H9 (cell line): ENCODE results near the gene ECI2. TPM values are rescaled to one million over a fixed set of nuclear protein-coding genes. Genes with fewer than 3 reads are reported as not detected.
"Not testable (repeated sequence)": the region's sequence is repeated elsewhere in the genome, so short reads cannot be mapped to it uniquely, and the experiment has no call there.

Experiments
- DNase-seq: peaks from one replicate; pipeline ENCODE4 v3.0.0-alpha.2; 2017
- H2AFZ ChIP-seq: one replicate; pipeline ENCODE4 v1.6.1; 2013; ENCODE audit warnings: mild to moderate bottlenecking, low read length, control low read depth, moderate library complexity
- H2AK5ac ChIP-seq: 2 replicates; pipeline ENCODE4 v1.6.1; 2013; ENCODE audit warnings: low read length, control low read depth, mixed read lengths; ENCODE audit not compliant: insufficient read length
- H2BK120ac ChIP-seq: one replicate; pipeline ENCODE4 v1.6.1; 2013; ENCODE audit warnings: low read depth, mild to moderate bottlenecking, low read length, control low read depth, inconsistent platforms; ENCODE audit not compliant: poor library complexity, severe bottlenecking
- H2BK12ac ChIP-seq: 2 replicates; pipeline ENCODE4 v1.6.1; 2013; ENCODE audit warnings: low read length, control low read depth, mixed read lengths, low read depth; ENCODE audit not compliant: insufficient read length
- H2BK15ac ChIP-seq: 2 replicates; pipeline ENCODE4 v1.6.1; 2013; ENCODE audit warnings: low read depth, low read length, control low read depth
- H2BK20ac ChIP-seq: one replicate; pipeline ENCODE4 v1.6.1; 2013; ENCODE audit warnings: low read depth, mild to moderate bottlenecking, low read length, control low read depth, inconsistent platforms; ENCODE audit not compliant: poor library complexity, severe bottlenecking
- H2BK5ac ChIP-seq: 2 replicates; pipeline ENCODE4 v1.6.1; 2013; ENCODE audit warnings: low read length, control low read depth, mixed read lengths; ENCODE audit not compliant: insufficient read length
- H3K14ac ChIP-seq: 2 replicates; pipeline ENCODE4 v1.6.1; 2013; ENCODE audit warnings: low read length, control low read depth; ENCODE audit not compliant: insufficient read depth
- H3K18ac ChIP-seq: 2 replicates; pipeline ENCODE4 v1.6.1; 2013; ENCODE audit warnings: low read depth, mild to moderate bottlenecking, mixed read lengths, low read length, control low read depth; ENCODE audit not compliant: insufficient read length
- H3K23ac ChIP-seq: 2 replicates; pipeline ENCODE4 v1.6.1; 2013; ENCODE audit warnings: low read length, control low read depth, mixed read lengths, low read depth; ENCODE audit not compliant: insufficient read length
- H3K23me2 ChIP-seq: 2 replicates; pipeline ENCODE4 v1.6.1; 2013; ENCODE audit warnings: low read depth, mild to moderate bottlenecking, mixed read lengths, low read length, control low read depth; ENCODE audit not compliant: insufficient read length, poor library complexity, severe bottlenecking
- H3K27ac ChIP-seq: 2 replicates; pipeline ENCODE4 v1.5.1; 2013; ENCODE audit warnings: low read length, control low read depth, mixed read lengths, low read depth; ENCODE audit not compliant: insufficient read length
- H3K27me3 ChIP-seq: 2 replicates; pipeline ENCODE4 v1.6.1; 2013; ENCODE audit warnings: low read length, control low read depth, inconsistent platforms; ENCODE audit not compliant: insufficient read depth
- H3K4ac ChIP-seq: 2 replicates; pipeline ENCODE4 v1.6.1; 2013; ENCODE audit warnings: low read depth, mild to moderate bottlenecking, control low read depth, inconsistent platforms, low read length, moderate library complexity
- H3K4me1 ChIP-seq: 2 replicates; pipeline ENCODE4 v1.6.1; 2013; ENCODE audit warnings: low read length, control low read depth, inconsistent platforms; ENCODE audit not compliant: insufficient read depth
- H3K4me2 ChIP-seq: 2 replicates; pipeline ENCODE4 v1.6.1; 2013; ENCODE audit warnings: low read length, control low read depth, mixed read lengths; ENCODE audit not compliant: insufficient read length, insufficient read depth
- H3K56ac ChIP-seq: 2 replicates; pipeline ENCODE4 v1.6.1; 2013; ENCODE audit warnings: low read depth, mild to moderate bottlenecking, mixed read lengths, low read length, control low read depth; ENCODE audit not compliant: insufficient read length
- H3K79me1 ChIP-seq: 2 replicates; pipeline ENCODE4 v1.6.1; 2013; ENCODE audit warnings: low read depth, mild to moderate bottlenecking, moderate library complexity, low read length, control low read depth, inconsistent platforms; ENCODE audit not compliant: insufficient read depth, poor library complexity, severe bottlenecking
- H3K79me2 ChIP-seq: 2 replicates; pipeline ENCODE4 v1.6.1; 2013; ENCODE audit warnings: low read length, control low read depth, inconsistent platforms; ENCODE audit not compliant: insufficient read depth
- H3K9ac ChIP-seq: 2 replicates; pipeline ENCODE4 v1.6.1; 2013; ENCODE audit warnings: low read length, control low read depth, mixed read lengths; ENCODE audit not compliant: insufficient read length; ENCODE audit errors: extremely low read depth
- H3K9me3 ChIP-seq: one replicate; pipeline ENCODE4 v1.6.1; 2013; ENCODE audit warnings: low read depth, low read length, inconsistent platforms; ENCODE audit not compliant: control insufficient read depth
- H3T11ph ChIP-seq: one replicate; pipeline ENCODE4 v1.6.1; 2013; ENCODE audit warnings: mild to moderate bottlenecking, low read length, control low read depth, inconsistent platforms
- H4K20me1 ChIP-seq: one replicate; pipeline ENCODE4 v1.6.1; 2013; ENCODE audit not compliant: control insufficient read depth, insufficient read length, insufficient read depth
- H4K5ac ChIP-seq: 2 replicates; pipeline ENCODE4 v1.6.1; 2013; ENCODE audit warnings: low read depth, mild to moderate bottlenecking, mixed read lengths, low read length, control low read depth; ENCODE audit not compliant: insufficient read length
- H4K8ac ChIP-seq: replicated peaks from 2 replicates; pipeline ENCODE4 v1.6.1; 2013; ENCODE audit warnings: low read length, control low read depth, mixed read lengths, low read depth; ENCODE audit not compliant: insufficient read length
- H4K91ac ChIP-seq: 2 replicates; pipeline ENCODE4 v1.6.1; 2013; ENCODE audit warnings: low read depth, mild to moderate bottlenecking, moderate library complexity, mixed read lengths, low read length, control low read depth; ENCODE audit not compliant: insufficient read length
- H3K27ac Mint-ChIP-seq, 3 experiments: 2 replicates in 2 of 3; 3 replicates in 1 of 3; pipeline ENCODE4 v1.8.0; 2020 to 2021; ENCODE audit warnings: mixed read lengths in 3 of 3, mild to moderate bottlenecking in 1 of 3, moderate library complexity in 1 of 3
- H3K27me3 Mint-ChIP-seq: 2 replicates; pipeline ENCODE4 v1.8.0; 2021; ENCODE audit warnings: low read depth, mild to moderate bottlenecking, moderate library complexity, mixed read lengths
- H3K36me3 Mint-ChIP-seq, 3 experiments: 2 replicates in 2 of 3; 3 replicates in 1 of 3; pipeline ENCODE4 v1.8.0; 2020 to 2021; ENCODE audit warnings: low read depth in 3 of 3, mixed read lengths in 3 of 3; ENCODE audit not compliant: insufficient read depth in 1 of 3
- H3K4me1 Mint-ChIP-seq, 2 experiments: 2 replicates each; pipeline ENCODE4 v1.8.0; 2020; ENCODE audit warnings: mixed read lengths in 2 of 2
- H3K4me3 Mint-ChIP-seq, 2 experiments: 2 replicates in 1 of 2; 3 replicates in 1 of 2; pipeline ENCODE4 v1.8.0; 2020 to 2021; ENCODE audit warnings: mild to moderate bottlenecking in 2 of 2, mixed read lengths in 2 of 2, moderate library complexity in 1 of 2
- H3K9me3 Mint-ChIP-seq, 2 experiments: 2 replicates in 1 of 2; 3 replicates in 1 of 2; pipeline ENCODE4 v1.8.0; 2020; ENCODE audit warnings: mild to moderate bottlenecking in 2 of 2, mixed read lengths in 2 of 2, moderate library complexity in 1 of 2
- WGBS: extraction: QIAGEN DNeasy Blood & Tissue Kit; methylation state at CpG from one replicate; pipeline ENCODE4 v1.1.7; 2013; ENCODE audit warnings: missing lambda C conversion rate, low lambda C conversion rate, mixed read lengths; ENCODE audit not compliant: insufficient read length; ENCODE audit errors: extremely low coverage; 5-methylcytosine and 5-hydroxymethylcytosine counted together
- total RNA-seq: library from RNA; stranded (reverse); gene quantifications from 2 replicates; pipeline ENCODE4 v1.2.1, GENCODE V29; 2021
- TF ChIP-seq, protein P1 (sequence below): fragments of 200-600 bp; sonication (generic); conservative IDR thresholded peaks from 3 replicates; pipeline ENCODE4 v1.8.0; 2021; ENCODE audit warnings: antibody characterized with exemption, mild to moderate bottlenecking

ECI2 gene
- total RNA-seq, 1 experiment from 2014 or later: 67.5 TPM

DNA sequence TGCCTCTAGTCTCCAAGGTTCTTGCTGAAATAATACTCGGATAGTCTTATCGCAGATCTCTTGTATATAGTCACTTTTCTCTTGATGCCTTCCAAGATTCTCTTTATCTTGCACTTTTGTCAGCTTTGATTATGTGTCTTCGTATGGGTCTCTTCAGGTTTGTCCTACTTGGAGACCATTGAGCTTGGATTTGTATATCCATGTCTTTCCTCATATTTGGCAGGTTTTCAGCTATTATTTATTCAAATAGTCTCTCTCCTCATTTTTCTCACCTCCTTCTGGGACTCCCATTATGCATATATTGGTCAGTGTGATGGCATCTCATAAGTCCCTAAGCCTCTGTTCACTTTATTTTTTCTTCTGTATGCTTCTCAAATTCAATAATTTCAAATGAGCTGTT, 23.0 kb downstream of the ECI2 start:
- no CpG with 5 or more reads among the region's 3 CpGs for WGBS
- H3K4me2 ChIP-seq: no peak overlapping the region

DNA sequence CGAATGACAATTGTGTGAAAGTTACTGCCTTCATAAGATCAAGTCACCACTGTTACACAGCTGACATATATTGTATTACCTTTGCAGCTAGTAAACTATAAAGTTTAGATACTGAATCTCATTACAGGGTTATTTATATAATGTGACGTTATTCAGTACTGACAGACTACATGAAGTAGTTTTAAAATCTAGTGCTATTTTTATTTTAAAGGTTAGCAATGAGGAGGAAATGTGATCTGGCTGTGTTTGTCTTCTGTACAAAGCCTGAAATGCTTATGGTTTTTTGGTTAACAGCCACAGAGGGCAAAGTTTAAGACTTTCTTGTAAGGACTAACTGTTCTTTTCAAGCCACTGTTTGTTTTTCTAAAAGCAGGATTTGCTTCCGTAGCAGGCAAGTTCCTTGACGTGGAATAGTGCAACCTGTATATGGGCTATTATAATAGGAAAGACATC, 26.0 kb downstream of the ECI2 start:
- H2AFZ ChIP-seq, H3K27me3 ChIP-seq, H3T11ph ChIP-seq, H3K4me3 Mint-ChIP-seq, H3K27me3 Mint-ChIP-seq, H4K5ac ChIP-seq, H2BK20ac ChIP-seq, H2BK15ac ChIP-seq, H3K27ac ChIP-seq, H2BK5ac ChIP-seq, H3K4me1 Mint-ChIP-seq, H2BK120ac ChIP-seq, H3K9me3 Mint-ChIP-seq, H3K56ac ChIP-seq, H4K91ac ChIP-seq, H3K14ac ChIP-seq, H3K79me1 ChIP-seq, DNase-seq, H3K79me2 ChIP-seq, H2BK12ac ChIP-seq, H2AK5ac ChIP-seq, H3K23ac ChIP-seq, H3K18ac ChIP-seq, H3K9me3 ChIP-seq, H3K4ac ChIP-seq, H3K4me1 ChIP-seq, H3K9ac ChIP-seq, H3K36me3 Mint-ChIP-seq, H4K8ac ChIP-seq, H3K23me2 ChIP-seq, H4K20me1 ChIP-seq, H3K4me2 ChIP-seq, H3K27ac Mint-ChIP-seq: not testable (repeated sequence)
- WGBS: no CpG with 5 or more reads among the region's 4 CpGs

More for the DNA sequence above, 23.0 kb downstream of the ECI2 start:
- Mint-ChIP-seq H3K4me3 (no peak overlapping the region), H3K27ac (no peak overlapping the region), H3K27me3 (no peaks in the 10 kb centered on the region), H3K9me3 (peaks cover 8% of the 10 kb centered on the region in 2 experiments; a peak in 3 of 5 replicates), H3K36me3 (peaks cover 17 to 24% (median 17%) of the 10 kb centered on the region in 3 experiments; a peak in 6 of 7 replicates), H3K4me1 (no peaks in the 10 kb centered on the region)
- Histone ChIP-seq H2BK120ac (no peak overlapping the region), H4K20me1 (no peaks in the 10 kb centered on the region), H3K56ac (no peak overlapping the region), H3K27ac (no peak overlapping the region), H2AFZ (no peak overlapping the region), H3K23ac (no peak overlapping the region), H3T11ph (no peak overlapping the region), H2AK5ac (no peak overlapping the region), H4K91ac (no peak overlapping the region), H3K9ac (no peak overlapping the region), H3K23me2 (no peaks in the 10 kb centered on the region), H3K79me1 (no peaks in the 10 kb centered on the region), H2BK12ac (no peak overlapping the region), H4K8ac (no peak overlapping the region), H3K18ac (no peak overlapping the region), H3K14ac (no peak overlapping the region), H2BK20ac (no peak overlapping the region), H2BK5ac (no peak overlapping the region), H3K9me3 (no peaks in the 10 kb centered on the region), H3K4me1 (no peaks in the 10 kb centered on the region), H2BK15ac (no peak overlapping the region), H3K4ac (no peak overlapping the region), H3K27me3 (no peaks in the 10 kb centered on the region), H3K79me2 (no peaks in the 10 kb centered on the region), H4K5ac (no peak overlapping the region)
- DNase-seq: no peak
- TF ChIP-seq, protein P1, sequence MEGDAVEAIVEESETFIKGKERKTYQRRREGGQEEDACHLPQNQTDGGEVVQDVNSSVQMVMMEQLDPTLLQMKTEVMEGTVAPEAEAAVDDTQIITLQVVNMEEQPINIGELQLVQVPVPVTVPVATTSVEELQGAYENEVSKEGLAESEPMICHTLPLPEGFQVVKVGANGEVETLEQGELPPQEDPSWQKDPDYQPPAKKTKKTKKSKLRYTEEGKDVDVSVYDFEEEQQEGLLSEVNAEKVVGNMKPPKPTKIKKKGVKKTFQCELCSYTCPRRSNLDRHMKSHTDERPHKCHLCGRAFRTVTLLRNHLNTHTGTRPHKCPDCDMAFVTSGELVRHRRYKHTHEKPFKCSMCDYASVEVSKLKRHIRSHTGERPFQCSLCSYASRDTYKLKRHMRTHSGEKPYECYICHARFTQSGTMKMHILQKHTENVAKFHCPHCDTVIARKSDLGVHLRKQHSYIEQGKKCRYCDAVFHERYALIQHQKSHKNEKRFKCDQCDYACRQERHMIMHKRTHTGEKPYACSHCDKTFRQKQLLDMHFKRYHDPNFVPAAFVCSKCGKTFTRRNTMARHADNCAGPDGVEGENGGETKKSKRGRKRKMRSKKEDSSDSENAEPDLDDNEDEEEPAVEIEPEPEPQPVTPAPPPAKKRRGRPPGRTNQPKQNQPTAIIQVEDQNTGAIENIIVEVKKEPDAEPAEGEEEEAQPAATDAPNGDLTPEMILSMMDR: no peak
